ENCODE measurements around the gene ARID5B. TPM values are rescaled to one million over a fixed set of nuclear protein-coding genes. Genes with fewer than 3 reads are reported as not detected.

The ARID5B gene
- total RNA-seq, 1 donor from 2014 or later = 0.62 TPM

DNA sequence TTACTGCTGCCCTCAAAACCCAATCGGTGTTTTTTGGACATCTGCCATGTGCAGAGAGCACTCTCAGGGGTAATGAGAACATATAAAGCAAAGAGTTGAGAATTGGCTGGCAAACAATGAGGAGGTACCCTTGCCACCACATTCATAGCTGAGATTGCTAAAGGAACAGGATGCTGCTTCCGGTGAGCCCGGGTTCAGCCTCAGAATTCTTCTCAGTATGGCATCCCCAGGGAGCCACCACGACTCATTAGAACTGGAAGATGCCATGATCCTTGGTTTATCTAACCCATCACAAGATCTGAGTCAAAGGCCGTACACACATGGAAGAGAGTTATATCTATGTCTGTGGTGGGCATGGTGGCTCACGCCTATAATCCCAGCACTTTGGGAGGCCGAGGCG lies 174.4 kb downstream of the ARID5B start:
- no peak overlapping the region for H3K27ac Mint-ChIP-seq (ENCODE audit: unreplicated experiment)
- H3K4me3 Mint-ChIP-seq (ENCODE audit: unreplicated experiment) = no peak overlapping the region
- no peak for TF ChIP-seq CTCF (IDR thresholded peaks at IDR 0.05; ENCODE audit: unreplicated experiment)
- H3K4me1 Mint-ChIP-seq (ENCODE audit: unreplicated experiment) = no peaks in the 10 kb centered on the region
- no peaks in the 10 kb centered on the region for H3K36me3 Mint-ChIP-seq (ENCODE audit: low read depth, unreplicated experiment)
- H3K27me3 Mint-ChIP-seq (ENCODE audit: unreplicated experiment) = peaks cover 2% of the 10 kb centered on the region
- DNase-seq (ENCODE audit: low spot score) = no peak
- no peaks in the 10 kb centered on the region for H3K9me3 Mint-ChIP-seq (ENCODE audit: unreplicated experiment)

DNA sequence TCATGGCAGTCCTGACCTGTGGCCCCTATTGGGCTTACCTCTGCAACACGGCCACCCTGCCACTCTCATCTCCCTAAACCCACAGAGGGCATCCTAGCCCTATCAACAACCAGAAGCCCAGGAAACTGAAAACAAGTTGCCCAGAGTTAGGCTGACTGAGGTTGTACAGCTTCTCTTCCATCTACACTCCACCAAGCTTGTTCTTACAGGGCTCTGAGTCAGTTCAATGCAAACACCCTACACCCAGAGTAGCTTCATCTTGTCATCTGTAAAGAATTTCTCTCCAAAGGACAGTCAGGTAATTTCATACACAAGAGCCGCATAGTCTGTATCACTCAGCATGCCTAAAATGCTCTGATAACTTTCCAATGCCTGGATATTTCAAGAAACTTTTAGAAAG lies 175.4 kb downstream of the ARID5B start:
- DNase-seq (ENCODE audit: low spot score) = no peak
- TF ChIP-seq CTCF (IDR thresholded peaks at IDR 0.05; ENCODE audit: unreplicated experiment) = no peak
- no peaks in the 10 kb centered on the region for H3K36me3 Mint-ChIP-seq (ENCODE audit: low read depth, unreplicated experiment)
- peaks cover 2% of the 10 kb centered on the region for H3K27me3 Mint-ChIP-seq (ENCODE audit: unreplicated experiment)
- H3K9me3 Mint-ChIP-seq (ENCODE audit: unreplicated experiment) = no peaks in the 10 kb centered on the region
- no peaks in the 10 kb centered on the region for H3K4me1 Mint-ChIP-seq (ENCODE audit: unreplicated experiment)
- H3K4me3 Mint-ChIP-seq (ENCODE audit: unreplicated experiment) = no peak overlapping the region
- no peak overlapping the region for H3K27ac Mint-ChIP-seq (ENCODE audit: unreplicated experiment)

DNA sequence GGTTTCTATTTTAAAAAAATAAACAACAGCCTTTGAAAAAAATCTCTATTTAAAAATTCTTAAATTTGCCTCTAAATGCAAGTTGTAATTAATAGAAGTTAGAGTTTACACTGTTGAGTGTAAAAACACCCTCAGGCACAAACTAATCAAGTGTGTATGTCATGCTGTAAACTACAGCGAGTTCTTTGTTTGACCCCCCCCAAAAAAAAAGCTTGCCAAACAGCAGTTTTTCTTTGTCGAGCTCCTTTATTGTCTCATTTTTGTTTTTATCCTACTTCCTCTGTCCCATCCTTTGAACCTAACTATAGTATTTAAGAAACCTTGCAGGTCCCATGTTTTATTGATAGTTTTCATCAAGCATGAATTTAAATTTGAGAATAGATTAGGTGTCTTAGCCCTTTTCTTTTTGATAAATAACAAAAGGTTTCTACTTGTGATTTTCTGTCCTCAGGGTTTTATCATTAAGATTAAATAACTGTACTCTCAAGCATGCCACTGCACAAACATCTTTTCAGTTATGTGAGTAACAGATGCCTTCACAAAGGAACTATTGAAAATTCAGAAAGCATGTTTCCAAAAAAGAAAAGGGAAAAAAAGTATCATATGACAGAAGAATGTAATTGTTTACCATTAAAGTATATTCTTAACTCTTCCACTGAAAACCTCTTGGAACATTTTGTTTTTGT lies 176.0 kb downstream of the ARID5B start:
- no peak overlapping the region for H3K4me3 Mint-ChIP-seq (ENCODE audit: unreplicated experiment)
- TF ChIP-seq CTCF (IDR thresholded peaks at IDR 0.05; ENCODE audit: unreplicated experiment) = no peak
- no peaks in the 10 kb centered on the region for H3K27me3 Mint-ChIP-seq (ENCODE audit: unreplicated experiment)
- no peaks in the 10 kb centered on the region for H3K36me3 Mint-ChIP-seq (ENCODE audit: low read depth, unreplicated experiment)
- DNase-seq (ENCODE audit: low spot score) = no peak
- no peaks in the 10 kb centered on the region for H3K9me3 Mint-ChIP-seq (ENCODE audit: unreplicated experiment)
- H3K4me1 Mint-ChIP-seq (ENCODE audit: unreplicated experiment) = no peaks in the 10 kb centered on the region
- no peak overlapping the region for H3K27ac Mint-ChIP-seq (ENCODE audit: unreplicated experiment)

GRCh38 chr10:62079885-62080559 lies 178.5 kb downstream of the ARID5B start:
- no peaks in the 10 kb centered on the region for H3K9me3 Mint-ChIP-seq (ENCODE audit: unreplicated experiment)
- no peaks in the 10 kb centered on the region for H3K4me1 Mint-ChIP-seq (ENCODE audit: unreplicated experiment)
- H3K36me3 Mint-ChIP-seq (ENCODE audit: low read depth, unreplicated experiment) = no peaks in the 10 kb centered on the region
- no peaks in the 10 kb centered on the region for H3K27me3 Mint-ChIP-seq (ENCODE audit: unreplicated experiment)
- DNase-seq (ENCODE audit: low spot score) = no peak
- H3K27ac Mint-ChIP-seq (ENCODE audit: unreplicated experiment) = no peak overlapping the region
- no peak overlapping the region for H3K4me3 Mint-ChIP-seq (ENCODE audit: unreplicated experiment)
- TF ChIP-seq CTCF (IDR thresholded peaks at IDR 0.05; ENCODE audit: unreplicated experiment) = no peak

DNA sequence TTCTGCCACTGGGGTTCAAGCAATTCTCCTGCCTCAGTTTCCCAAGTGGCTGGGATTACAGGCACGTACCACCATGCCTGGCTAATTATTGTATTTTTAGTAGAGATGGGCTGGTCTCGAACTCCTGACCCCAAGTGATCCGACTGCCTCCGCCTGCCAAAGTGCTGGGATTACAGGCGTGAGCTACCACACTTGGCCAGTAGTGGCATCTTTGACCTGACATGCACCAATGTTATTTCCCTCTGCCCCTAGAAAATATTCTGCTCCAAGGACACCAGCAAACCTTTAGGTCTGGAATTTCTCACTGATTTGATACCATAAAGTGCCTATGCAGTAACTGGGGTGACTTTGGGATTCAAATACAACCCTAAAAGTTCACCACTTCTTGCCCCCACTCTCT lies 179.4 kb downstream of the ARID5B start:
- H3K36me3 Mint-ChIP-seq (ENCODE audit: low read depth, unreplicated experiment) = no peaks in the 10 kb centered on the region
- DNase-seq (ENCODE audit: low spot score) = no peak
- H3K9me3 Mint-ChIP-seq (ENCODE audit: unreplicated experiment) = no peaks in the 10 kb centered on the region

More for the DNA sequence above, 179.4 kb downstream of the ARID5B start:
- Mint-ChIP-seq H3K27me3 (ENCODE audit: unreplicated experiment) (no peaks in the 10 kb centered on the region), H3K4me3 (ENCODE audit: unreplicated experiment) (no peak overlapping the region), H3K4me1 (ENCODE audit: unreplicated experiment) (no peaks in the 10 kb centered on the region), H3K27ac (ENCODE audit: unreplicated experiment) (no peak overlapping the region)
- no peak for TF ChIP-seq CTCF (IDR thresholded peaks at IDR 0.05; ENCODE audit: unreplicated experiment)

All from endothelial cell (in vitro differentiated cells).